Measurements from ENCODE around the gene CYP24A1.
A peak's percentile ranks its signal among the peaks of the same experiment; 100 is the strongest.

The CYP24A1 gene

DNA sequence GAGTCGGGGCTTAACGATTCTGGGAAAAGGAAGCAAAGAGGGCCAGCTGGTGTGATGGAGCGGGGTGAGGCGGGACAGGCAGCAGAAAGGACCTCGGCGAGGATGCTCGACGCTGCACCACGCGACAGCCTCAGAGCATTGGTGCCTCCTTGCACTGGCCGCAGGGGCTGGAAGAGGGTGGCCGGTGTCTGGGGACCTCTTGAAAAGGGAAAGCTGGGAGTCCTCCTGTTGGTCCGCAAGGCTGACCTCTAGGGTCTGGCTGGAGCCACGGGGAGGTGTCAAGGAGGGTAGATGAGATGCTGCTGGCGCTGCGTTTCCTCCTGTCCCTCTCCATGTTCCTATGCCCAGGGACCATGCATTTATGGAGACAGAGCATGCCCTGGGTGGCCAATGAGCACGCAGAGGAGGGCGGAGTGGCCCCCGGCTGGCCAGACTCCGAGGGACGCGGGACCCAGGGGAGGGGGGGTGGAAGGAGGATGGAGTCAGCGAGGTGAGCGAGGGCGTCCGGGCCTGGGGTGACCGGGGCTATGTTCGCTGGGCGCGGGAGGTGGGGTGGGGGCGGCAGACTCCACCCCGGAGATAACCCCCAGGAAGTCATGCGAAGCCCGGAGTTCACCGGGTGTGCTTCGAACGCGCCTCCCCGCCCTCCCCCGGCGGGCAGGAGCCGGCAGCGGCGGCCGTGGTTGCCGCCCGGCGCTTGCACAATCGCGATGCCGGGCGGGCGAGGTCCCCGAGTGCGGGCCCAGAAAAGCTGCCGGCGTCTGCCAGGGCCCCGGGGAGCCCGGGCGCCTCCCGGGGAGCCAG lies at the start of gene CYP24A1:
TSS of gene CYP24A1 (minus strand) at position 334 of the 804 bp plus-strand sequence. CDS start 407 bp downstream, outside the sequence.
- DNase-seq: no peak

DNA sequence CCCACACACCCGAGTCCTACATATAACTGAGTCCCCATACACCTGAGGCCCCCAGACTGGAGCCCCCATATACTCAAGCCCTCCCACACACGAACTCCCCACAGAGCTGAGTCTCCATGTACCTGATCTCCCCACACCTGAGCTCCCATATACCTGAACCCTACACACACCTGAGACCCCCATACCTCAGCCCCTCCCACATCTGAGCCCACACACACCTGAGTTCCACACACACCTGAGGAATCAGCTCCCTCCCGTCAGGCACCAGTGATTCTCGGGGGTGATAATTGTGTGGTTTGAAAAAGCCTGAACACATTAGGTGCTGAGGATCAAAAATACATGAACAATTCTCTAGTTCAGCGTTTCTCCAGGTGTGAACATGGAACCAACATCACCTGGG lies 49.5 kb upstream of the CYP24A1 start:
- DNase-seq: no peak

DNA sequence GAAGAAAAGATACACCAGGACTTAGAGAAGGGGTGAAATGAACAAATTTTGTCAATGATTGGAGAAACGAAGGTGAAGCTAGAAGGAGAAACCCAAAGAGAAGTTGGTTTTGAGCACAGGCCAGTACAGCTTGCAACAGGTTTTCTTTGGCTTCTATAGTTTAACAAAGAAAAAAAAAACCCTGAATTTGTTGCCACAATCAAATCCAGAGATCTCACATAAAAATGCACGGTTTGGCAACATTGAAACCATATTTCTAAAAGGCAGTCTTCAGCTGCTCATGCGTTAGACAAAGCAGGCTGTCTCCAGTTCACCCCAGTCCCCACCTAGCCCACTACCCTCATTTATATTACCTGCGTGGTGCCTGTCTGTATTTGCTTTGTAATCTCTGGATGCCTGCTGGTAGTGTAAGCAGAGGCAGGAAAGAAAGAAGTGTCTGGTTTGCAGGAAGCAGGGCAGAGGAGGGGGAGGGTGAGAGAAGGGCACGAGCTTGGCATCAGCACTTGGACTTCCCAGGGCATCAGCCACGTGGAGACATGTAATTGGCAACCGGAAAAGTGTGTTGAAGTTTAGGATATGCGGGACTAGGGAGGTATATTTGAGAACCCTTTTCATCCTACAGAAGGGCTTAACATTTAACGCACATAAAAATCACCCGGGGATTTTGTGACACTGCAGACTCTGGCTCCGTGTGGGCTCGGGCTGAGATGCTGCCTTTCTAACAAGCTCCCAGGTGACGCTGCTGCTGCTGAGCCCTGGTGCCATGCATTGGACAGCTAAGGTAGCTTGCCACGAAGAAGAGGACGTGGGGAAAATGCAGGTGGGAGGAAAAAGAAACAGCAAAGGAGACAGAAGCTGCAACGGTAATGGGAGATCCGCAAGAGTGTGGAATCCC lies 48.5 kb upstream of the CYP24A1 start:
- DNase-seq: peak in 2 of 3 experiments; percentile 72 to 91

DNA sequence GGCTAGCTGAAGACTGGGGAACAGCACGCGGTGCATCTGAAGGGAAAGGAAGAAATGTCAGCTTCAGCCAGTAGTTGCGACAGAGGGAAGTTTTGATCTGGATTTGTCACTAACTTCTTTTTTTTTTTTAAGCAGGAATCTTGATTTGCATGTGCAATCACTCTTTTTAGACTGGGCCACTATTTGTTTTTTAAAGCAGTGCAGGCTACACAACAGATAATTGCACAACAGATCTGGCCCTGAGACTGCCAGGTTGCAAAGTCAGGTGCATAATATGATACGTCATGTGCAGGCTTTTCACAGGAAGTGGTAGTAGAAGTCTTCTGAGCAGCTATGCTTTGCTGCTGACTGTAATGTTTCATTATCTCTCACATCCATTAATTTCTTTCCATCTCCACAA lies 47.6 kb upstream of the CYP24A1 start:
- peak in 1 of 3 experiments; percentile 47 for DNase-seq

DNA sequence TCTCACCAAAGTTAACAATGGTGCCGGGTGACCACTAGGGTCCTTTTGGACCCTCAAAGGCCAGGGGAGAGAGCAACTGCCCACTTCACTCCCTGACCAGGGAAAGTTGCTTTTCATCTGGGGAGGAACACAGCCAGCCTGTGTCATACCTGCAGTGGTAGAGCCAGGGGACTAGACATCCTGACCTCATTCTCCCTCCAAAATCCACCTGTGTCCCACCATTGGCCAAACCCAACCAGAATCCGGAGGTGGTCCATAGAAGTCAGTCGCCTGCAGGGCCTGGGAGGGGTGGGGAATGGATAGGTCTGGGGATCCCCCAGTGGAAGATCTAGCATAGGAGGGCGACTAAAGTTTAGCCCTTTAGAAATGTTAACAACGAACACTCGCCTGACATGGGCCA lies 46.9 kb upstream of the CYP24A1 start:
- DNase-seq: no peak

DNA sequence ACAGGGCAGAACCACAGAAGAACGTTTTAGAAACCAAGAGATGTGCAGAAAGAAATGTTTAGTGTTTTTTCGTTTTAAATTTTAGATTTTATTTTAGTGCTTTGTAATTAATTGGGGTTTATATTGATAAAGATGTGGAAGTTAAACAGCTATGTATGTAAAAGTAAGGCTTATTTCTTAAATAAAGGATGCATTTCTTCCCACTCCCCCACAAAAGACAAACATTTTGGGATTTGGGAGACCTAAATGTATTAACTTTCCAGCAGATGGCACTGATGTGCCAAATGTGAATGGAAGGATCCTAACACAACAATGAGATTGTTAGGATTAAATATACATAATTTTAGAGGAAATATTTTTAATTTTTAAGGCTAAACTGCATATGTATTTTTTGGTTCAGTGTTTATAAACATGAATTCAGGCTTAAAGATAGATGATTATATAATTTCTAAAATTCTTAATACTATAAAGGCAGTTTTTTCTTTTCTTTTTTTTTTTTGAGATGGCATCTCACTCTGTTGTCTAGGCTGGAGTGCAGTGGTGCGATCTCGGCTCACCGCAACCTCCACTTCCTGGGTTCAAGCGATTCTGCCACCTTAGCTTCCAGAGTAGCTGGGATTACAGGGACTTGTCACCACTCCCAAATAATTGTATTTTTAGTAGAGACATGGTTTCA lies 46.1 kb upstream of the CYP24A1 start:
- DNase-seq: peak; percentile 19 to 68 (median 57)

DNA sequence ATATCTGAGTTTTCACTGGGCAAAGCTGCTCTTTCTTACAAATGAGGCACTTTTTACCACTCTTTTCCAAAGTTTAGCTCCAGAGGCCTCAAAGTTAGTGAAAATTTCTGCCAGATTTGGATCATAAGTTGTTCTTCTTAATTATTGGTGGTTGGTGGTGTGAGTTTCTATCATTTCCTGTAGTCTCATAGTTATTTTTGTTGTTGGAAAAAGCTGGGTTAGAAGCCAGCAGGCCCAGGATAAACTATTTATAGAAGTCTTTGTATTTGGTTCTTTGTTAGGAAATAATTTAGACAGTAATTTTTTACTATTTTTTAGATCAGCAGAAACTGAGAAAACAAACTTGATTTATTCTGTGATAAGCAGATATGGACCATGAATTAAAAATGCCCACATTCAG lies 44.7 kb upstream of the CYP24A1 start:
- no peak for DNase-seq

DNA sequence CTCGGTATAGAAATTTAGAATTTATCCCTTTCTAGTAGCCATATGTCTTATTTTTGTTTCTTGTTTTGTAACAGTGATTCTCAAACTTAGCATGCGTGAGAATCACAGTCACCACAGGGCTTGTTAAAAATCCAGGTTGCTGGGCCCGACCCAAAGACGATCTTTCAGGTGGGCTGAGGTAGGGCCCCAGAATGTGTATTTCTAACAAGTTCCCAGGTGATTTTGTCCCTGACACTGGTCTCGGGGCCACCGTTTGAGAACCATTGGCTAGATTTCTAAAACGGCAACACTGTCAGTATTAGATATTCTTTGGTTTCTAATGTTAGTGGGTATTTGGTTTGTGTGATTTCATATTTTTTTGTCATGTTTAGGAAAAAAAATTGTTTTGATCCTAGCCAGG lies 44.0 kb upstream of the CYP24A1 start:
- DNase-seq: no peak

DNA sequence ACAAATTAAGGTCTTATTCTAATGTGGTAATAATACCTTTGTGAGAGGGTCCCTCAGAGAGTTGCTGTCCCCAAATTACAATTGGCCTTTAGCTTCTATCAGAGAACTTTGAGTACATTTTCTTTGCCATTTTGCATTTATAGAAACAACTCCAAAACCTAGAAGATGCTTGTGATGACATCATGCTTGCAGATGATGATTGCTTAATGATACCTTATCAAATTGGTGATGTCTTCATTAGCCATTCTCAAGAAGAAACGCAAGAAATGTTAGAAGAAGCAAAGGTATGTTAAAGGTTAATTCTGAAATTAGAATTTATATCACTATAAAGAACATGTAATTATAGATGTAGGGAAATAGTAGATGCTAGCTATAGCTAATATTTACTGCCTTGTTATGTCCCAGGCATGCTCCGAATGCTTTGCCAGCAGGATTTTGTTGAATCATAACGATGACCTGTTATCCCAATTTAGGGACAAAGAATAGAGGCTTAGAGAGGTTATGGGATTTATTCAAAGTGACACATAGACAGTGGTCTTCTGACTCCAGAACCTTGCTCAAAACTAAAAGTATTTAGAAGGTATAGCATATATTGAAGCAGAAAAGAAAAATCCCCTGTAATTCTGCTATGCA lies 41.5 kb upstream of the CYP24A1 start:
- DNase-seq: no peak

DNA sequence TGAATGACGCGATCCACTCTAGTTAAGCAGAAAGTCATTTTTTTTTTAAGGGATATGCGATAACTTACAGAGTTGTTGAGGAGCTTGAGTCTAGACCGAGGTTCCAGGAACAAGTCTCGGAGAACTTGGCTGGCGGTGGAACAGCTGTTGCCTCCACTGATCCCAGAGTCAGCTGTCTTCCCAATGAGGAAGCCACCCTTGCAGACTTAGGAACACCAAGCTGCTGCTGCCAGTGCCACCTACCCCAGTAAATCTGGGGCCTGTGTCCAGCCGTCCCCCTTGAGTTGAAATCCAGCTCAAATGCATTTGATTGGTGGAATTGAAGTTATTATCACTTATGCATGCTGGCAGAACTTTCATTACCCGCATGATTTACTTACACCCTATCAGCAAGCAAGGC lies 40.8 kb upstream of the CYP24A1 start:
- DNase-seq: no peak

DNA sequence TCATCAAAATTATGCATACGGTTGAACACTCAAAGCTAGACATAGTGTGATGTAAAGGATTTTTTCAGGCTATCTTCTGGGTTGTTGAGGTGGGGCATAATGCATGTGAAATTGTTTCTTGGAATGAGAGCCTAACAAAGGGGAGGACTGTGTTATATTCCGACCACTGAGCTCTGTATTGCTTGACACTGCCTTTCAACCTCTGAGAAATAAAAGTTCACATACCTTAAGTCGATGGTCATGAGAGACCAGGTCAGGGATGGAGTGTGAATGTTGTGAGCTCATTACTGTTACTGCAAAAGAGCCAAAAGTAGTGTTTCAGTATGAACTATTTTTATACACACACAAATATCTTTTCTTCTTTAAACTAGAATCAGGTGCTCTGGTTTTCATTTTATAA lies 39.1 kb upstream of the CYP24A1 start:
- no peak for DNase-seq

DNA sequence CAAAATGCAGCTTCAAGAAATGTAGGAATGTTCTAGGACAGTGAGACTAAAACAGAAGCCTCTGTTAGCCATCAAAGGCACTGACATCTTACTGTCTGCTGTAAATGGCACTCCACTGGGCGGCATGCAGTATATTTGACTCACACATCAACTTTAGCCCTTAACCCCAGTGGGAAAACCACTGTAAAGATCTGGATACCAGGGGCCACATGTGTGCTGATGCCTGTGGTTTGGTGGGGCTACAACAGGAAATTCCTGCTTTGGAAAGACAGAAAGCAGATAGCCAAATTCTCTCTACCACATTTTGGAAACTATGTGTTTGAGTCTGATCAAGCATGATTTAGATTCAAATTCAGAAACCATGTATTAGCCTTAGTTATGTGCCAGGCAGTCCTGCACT lies 38.4 kb upstream of the CYP24A1 start:
- no peak for DNase-seq

DNA sequence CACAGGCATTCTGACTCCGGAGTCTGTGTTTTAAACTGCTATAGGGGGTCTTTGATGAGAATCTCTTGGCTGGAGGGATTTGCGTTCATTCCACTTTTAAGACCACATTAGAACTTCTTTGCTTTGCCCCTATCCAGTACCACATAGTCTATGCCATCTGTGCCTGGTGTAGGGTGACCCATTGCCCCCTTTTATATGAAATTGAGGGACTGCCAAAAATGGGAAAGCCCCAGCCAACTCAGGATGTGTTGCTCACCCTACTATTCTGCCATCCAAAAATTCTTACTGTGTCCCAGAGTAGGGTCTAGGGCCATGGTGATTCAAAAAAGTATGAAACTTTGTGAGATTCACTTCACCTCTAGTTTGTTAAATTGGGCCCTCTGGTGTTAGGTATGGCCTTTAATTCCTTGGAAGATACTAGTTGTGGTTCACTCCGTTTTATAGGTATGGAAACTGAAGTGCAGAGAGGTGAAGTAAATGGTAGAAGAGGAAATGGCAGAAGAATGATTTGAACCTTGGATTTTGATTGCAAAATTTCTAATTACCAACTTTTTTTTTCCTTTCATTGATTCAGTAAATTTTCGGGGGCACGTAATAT lies 35.5 kb upstream of the CYP24A1 start:
- DNase-seq: no peak

DNA sequence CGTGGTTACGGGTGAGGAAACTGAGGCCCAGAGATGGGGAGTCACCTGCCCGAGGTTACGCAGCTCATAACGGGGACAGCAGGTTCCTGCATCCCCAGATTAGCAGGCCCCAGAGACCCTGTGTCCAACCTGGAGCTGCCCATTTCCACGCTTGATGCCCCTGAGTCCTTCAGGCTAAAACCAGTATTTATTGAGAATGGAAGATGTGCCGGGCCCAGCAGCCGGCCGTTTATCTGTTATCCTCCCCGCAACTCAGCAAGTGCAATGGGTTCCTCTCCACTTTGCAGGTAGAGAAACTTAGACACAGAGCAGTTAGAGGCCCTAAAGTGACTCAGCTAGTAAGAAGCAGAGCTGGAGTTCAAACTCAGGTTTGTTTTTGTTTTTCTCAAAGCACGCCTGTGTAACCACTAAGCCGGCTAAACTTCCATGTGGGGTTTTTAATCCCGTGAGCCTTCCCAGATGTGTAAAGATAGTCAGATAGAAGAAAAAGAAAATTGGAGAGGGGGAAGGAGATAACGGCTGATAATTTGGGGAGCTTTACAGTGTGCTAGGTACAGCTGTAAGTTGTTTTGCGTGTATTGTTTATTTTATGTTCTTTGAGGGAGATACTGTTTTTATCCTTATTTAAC lies 34.9 kb upstream of the CYP24A1 start:
- peak in 1 of 3 experiments; percentile 79 for DNase-seq

DNA sequence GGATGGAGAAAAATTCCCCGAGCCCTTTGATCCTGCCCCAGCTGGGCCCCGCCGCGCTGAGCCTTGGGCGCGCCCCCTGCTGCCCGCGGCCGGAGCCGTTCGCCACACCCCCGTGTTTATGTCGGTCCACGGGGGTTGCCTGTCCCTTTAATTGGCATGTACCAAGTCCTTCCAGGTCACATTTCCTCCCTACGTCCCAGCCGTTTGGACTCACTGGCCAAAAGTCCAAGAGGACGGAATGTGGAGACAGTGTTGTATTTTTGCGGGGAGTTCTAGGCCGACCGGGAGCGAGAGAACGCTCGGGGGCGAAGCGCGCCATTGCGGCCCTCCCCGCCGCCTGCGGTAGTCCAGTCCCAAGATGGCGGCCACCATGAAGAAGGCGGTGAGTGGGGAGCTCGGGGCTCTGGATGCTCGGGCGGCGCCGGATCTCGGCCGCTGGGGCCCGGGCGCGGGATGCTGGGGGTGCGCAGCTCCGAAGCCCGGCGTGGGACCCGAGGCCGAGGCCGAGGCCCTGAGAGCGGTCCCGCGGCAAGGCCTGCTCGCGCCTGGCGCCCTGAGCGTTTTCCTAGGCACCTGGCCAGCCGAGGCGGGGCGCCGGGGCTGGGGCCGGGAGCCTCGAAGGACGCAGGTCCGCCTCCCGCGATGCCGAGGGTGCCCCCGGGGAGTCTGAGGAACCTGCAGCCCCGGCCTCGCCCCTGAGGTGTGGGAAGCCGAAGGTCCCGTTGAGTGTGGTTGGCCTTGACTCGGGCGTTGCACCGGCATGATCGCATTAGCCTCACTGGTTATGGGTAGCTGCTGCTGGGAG lies 34.2 kb upstream of the CYP24A1 start, which contains the start of gene PFDN4:
TSS of gene PFDN4 (plus strand) at position 345 of the 805 bp plus-strand sequence. CDS start at position 359, 14 bp downstream.
- DNase-seq: peak; percentile 67 to 95 (median 94)

DNA sequence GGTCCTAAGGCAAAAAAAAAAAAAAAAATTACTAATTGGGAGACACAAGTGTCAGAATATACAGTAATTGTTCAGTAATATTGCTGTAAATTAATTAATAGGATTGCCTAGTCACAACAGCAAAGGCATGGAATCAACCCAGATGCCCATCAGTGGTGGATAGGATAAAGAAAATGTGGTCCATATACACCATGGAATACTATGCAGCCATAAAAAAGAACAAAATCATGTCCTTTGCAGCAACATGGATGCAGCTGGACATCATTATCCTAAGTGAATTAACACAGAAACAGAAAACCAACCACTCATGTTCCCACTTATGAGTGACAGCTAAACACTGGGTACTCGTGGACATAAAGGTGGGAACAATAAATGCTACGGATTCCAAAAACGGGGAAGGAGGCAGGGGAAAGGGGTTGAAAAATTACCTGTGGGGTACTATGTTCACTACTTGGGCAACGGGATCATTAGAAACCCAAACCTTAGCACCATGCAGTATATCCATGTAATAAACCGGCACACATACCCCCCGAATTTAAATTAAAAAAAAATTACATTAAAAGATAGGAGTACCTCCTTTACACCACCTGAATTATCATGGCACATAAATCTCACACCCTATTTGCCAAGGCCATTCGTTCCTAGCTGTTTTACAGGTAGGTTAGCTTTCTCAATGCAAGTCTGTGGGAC lies 33.4 kb upstream of the CYP24A1 start:
- DNase-seq: no peak

DNA sequence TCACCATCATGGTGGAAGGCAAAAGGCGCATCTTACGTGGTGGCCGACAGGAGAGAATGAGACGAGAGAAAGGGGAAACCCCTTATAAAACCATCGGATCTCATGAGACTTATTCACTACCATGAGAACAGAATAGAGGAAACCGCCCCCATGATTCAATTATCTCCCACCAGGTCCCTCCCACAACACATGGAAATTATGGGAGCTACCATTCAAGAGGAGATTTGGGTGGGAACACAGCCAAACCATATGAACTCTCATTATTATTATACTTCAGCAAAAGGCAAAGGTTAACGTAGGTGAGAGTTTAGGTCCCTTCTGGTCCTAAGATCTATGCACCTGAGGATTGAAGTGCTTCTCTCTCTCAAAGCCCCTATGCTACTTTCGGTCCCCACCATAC lies 31.7 kb upstream of the CYP24A1 start:
- no peak for DNase-seq

DNA sequence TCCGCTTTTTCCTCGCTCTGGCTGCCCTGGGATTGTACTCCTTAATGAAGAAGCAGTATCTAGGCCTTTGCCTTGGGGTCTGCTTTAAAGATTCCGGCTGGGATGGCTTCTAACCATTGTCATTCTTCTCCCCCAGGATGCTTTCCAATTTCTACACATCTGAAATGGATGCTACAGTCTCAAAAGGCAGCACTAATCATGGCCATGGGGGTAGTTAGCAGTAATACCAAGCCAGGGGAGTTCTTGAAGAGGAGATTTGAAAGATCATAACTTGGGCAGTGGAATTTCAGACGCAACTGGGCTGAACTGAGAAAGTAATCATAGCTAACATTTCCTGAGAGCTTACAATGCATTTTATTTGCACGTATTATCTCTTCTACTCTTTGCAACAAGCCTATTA lies 30.7 kb upstream of the CYP24A1 start:
- DNase-seq: no peak

DNA sequence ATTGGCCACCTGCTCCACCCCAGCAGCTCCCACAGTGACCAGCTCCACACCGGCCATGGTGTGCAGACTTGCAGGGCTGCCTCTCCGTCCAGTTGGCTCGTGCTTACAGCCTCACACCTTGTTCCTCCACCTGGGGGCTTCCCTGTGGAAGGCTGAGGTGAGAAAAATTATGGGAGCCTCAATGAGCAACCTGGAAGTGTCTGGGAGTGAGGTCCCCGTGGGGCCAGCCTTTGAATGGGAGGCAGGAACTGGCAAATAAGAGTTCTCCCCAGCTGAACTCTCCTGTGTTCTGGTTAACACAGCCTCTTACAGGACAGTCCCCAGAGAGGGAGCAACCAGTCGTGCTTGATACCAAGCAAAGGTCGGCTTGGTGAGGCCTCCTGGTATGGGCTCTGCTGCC lies 30.3 kb upstream of the CYP24A1 start:
- DNase-seq: no peak

DNA sequence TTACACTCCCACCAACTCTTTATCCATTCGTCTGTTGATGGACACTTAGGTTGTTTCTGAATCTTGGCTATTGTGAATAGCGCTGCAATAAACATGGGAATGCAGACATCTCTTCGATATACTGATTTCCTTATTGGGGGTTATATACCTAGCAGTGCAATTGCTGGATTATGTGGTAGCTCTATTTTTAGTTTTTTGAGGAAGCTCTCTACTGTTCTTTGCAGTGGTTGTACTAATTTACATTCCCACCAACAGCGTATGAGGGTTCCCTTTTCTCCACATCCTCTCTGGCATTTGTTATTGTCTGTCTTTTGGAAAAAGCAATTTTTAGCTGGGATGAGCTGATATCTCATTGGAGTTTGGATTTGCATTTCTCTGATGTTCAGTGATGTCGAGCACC lies 29.5 kb upstream of the CYP24A1 start:
- no peak for DNase-seq
